T-helper 17 cell (primary cell): ENCODE data around the gene SNRPF. TPM values are rescaled to one million over a fixed set of nuclear protein-coding genes. Genes with fewer than 3 reads are reported as not detected.
"Not testable (repeated sequence)": the region's sequence is repeated elsewhere in the genome, so short reads cannot be mapped to it uniquely, and the experiment has no call there.

Experiments
- ATAC-seq: fragments of 150-1000 bp; cut with Tn5 transposase; 2 replicates; pipeline ENCODE4 v1.10.0; 2021; ENCODE audit warnings: mild to moderate bottlenecking, moderate library complexity
- DNase-seq, 3 donors: peaks; one replicate each; pipeline versions ENCODE4 v3.0.0 to v3.0.0-alpha.2; 2020 to 2021
- H3K9me3 ChIP-seq: one replicate; pipeline ENCODE4 v1.7.0; 2013; ENCODE audit warnings: low read length, mild to moderate bottlenecking; ENCODE audit not compliant: control insufficient read depth, poor library complexity, severe bottlenecking
- H3K27ac Mint-ChIP-seq: one replicate; pipeline ENCODE4 v1.8.0; 2022; ENCODE audit warnings: mild to moderate bottlenecking, moderate library complexity, mixed read lengths
- H3K27me3 Mint-ChIP-seq: one replicate; pipeline ENCODE4 v1.8.0; 2022; ENCODE audit warnings: mixed read lengths
- H3K36me3 Mint-ChIP-seq: one replicate; pipeline ENCODE4 v1.8.0; 2022; ENCODE audit warnings: low read depth, mixed read lengths
- H3K4me1 Mint-ChIP-seq: one replicate; pipeline ENCODE4 v1.8.0; 2022; ENCODE audit warnings: mild to moderate bottlenecking, mixed read lengths
- H3K4me3 Mint-ChIP-seq: one replicate; pipeline ENCODE4 v1.8.0; 2022; ENCODE audit warnings: mild to moderate bottlenecking, moderate library complexity, mixed read lengths
- total RNA-seq, 4 donors: library from RNA in 2 of 4; stranded (reverse) in 2 of 4; gene quantifications; one replicate each; pipeline ENCODE4 v1.2.3 and lab custom pipeline; 2022 to 2026

SNRPF gene
- total RNA-seq, 2 donors from 2014 or later: 30.2 to 43.0 TPM

GRCh38 chr12:95837240-95838038 is 21.3 kb upstream of the SNRPF start:
- H3K27me3 Mint-ChIP-seq: peaks cover 9% of the 10 kb centered on the region
- no peak overlapping the region for H3K27ac Mint-ChIP-seq
- no peaks in the 10 kb centered on the region for H3K9me3 ChIP-seq
- no peak for DNase-seq
- H3K36me3 Mint-ChIP-seq: no peaks in the 10 kb centered on the region
- peaks cover 8% of the 10 kb centered on the region for H3K4me1 Mint-ChIP-seq
- no peak for ATAC-seq
- no peak overlapping the region for H3K4me3 Mint-ChIP-seq

DNA sequence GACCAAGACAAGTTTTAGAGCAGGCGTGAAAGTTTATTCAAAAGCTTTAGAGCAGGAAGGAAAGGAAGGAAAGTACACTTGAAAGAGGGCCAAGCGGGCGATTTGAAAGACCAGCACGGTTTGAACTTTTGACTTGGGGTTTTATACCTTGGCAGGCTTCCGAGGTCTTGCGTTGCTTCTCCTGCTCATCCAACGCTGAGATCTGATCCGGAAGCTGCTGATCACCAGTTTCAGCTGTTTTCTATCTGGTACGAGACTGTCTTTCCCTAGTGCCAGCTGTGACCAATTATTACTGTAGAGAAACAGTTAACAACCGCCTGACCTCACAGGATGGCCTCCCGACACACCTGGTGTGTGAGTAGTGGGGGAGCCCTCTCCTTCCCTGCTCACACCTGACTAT is 20.6 kb upstream of the SNRPF start:
- H3K36me3 Mint-ChIP-seq: no peaks in the 10 kb centered on the region
- H3K4me3 Mint-ChIP-seq: no peak overlapping the region
- H3K9me3 ChIP-seq: no peaks in the 10 kb centered on the region
- DNase-seq (no peak), ATAC-seq (no peak)
- H3K4me1 Mint-ChIP-seq: peaks cover 8% of the 10 kb centered on the region
- H3K27ac Mint-ChIP-seq: no peak overlapping the region
- H3K27me3 Mint-ChIP-seq: peaks cover 8% of the 10 kb centered on the region

- peaks cover 23% of the 10 kb centered on the region for H3K27me3 Mint-ChIP-seq
- H3K27ac Mint-ChIP-seq, DNase-seq, H3K4me3 Mint-ChIP-seq, H3K36me3 Mint-ChIP-seq, H3K4me1 Mint-ChIP-seq, ATAC-seq, H3K9me3 ChIP-seq: not testable (repeated sequence)
These were observed 16.3 kb upstream of the SNRPF start for GRCh38 chr12:95842426-95842825.

GRCh38 chr12:95848575-95849388 is 10.0 kb upstream of the SNRPF start:
- Mint-ChIP-seq H3K4me3 (no peak overlapping the region), H3K36me3 (no peaks in the 10 kb centered on the region), H3K27me3 (peaks cover 16% of the 10 kb centered on the region), H3K27ac (no peak overlapping the region), H3K4me1 (peaks cover 22% of the 10 kb centered on the region)
- no peaks in the 10 kb centered on the region for H3K9me3 ChIP-seq
- DNase-seq (no peak), ATAC-seq (no peak)

GRCh38 chr12:95851606-95852005 is 7.1 kb upstream of the SNRPF start:
- peaks cover 4% of the 10 kb centered on the region for H3K27me3 Mint-ChIP-seq
- H3K4me3 Mint-ChIP-seq: peak overlapping the region; percentile 49
- ATAC-seq: peak; percentile 68
- DNase-seq: no peak
- peaks cover 28% of the 10 kb centered on the region for H3K4me1 Mint-ChIP-seq
- no peaks in the 10 kb centered on the region for H3K9me3 ChIP-seq
- H3K27ac Mint-ChIP-seq: peak overlapping the region; percentile 70
- no peaks in the 10 kb centered on the region for H3K36me3 Mint-ChIP-seq

GRCh38 chr12:95852133-95852532 is 6.6 kb upstream of the SNRPF start:
- H3K27ac Mint-ChIP-seq: peak overlapping the region; percentile 70
- H3K4me3 Mint-ChIP-seq: peak overlapping the region; percentile 49
- no peak for DNase-seq
- ATAC-seq: no peak
- no peaks in the 10 kb centered on the region for H3K36me3 Mint-ChIP-seq
- H3K4me1 Mint-ChIP-seq: peaks cover 28% of the 10 kb centered on the region
- H3K27me3 Mint-ChIP-seq: peaks cover 3% of the 10 kb centered on the region
- no peaks in the 10 kb centered on the region for H3K9me3 ChIP-seq

DNA sequence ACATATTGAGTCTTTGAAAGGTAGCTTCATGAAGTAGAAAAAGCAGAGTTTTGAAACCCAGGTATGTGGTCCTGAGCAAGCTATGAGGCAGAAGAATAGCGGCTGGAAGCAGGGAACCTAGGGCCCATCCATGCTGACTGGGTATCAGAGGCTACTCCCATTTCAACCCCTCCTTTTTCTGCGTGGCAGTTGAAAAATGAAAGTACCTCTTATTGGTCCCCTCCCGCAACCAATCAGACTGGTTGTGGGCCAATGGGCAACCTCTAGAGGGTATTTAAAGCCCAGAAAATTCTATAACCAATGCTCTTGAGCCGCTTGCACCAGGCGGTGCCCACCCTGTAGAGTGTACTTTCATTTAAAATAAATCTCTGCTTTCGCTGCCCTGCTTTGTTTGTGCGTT is 1.6 kb upstream of the SNRPF start:
- no peak overlapping the region for H3K27ac Mint-ChIP-seq
- no peak overlapping the region for H3K4me3 Mint-ChIP-seq
- peaks cover 6% of the 10 kb centered on the region for H3K27me3 Mint-ChIP-seq

DNA sequence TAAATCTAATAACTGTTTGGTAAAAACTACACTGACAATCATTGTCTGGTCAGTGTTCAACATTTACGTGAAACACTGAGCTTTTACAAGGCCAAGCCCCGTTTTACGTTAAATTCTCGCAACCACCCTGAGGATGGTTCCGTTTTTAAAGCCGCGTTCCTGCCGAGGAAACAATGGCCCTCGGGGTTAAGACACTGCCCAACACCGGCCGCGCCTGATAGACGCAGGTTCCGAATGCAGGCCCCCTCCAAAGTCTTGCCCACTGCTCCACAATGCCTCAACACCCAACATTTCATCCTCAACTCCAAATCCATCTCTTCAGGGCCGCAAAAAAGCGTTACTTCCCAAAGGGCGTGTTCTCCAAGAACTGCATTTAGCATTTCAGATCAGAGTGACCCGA is 953 bp upstream of the SNRPF start:
- H3K9me3 ChIP-seq: no peaks in the 10 kb centered on the region
- H3K4me3 Mint-ChIP-seq: no peak overlapping the region
- no peaks in the 10 kb centered on the region for H3K36me3 Mint-ChIP-seq
- DNase-seq (no peak), ATAC-seq (no peak)
- peaks cover 6% of the 10 kb centered on the region for H3K27me3 Mint-ChIP-seq
- no peak overlapping the region for H3K27ac Mint-ChIP-seq
- H3K4me1 Mint-ChIP-seq: peaks cover 16% of the 10 kb centered on the region

More for the DNA sequence above, 1.6 kb upstream of the SNRPF start:
- no peak for ATAC-seq
- Mint-ChIP-seq H3K4me1 (peaks cover 18% of the 10 kb centered on the region), H3K36me3 (no peaks in the 10 kb centered on the region)
- H3K9me3 ChIP-seq: no peaks in the 10 kb centered on the region
- no peak for DNase-seq

DNA sequence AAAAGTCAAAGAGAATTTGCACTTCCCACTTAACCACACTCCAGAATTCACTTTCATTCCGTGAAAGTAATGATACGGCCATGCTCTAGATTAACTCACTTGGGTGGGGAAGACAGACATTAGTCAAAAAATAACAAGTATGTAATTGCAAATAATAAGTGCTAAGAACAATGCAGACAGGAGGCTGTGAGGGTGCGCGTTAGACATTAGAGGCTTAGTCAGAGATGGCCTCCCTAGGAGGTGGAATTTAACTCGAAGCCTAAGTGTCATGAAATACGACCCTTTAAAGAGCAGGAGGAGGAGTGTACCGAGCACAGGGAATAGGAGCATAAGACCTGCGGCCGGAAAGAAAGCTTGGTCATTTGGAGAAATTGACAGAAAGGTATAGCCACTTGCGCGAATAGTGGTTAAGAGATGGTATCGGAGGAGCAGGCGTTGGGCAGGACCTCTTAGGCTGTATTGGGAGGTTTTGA is 628 bp downstream of the SNRPF start:
- H3K4me1 Mint-ChIP-seq: peaks cover 19% of the 10 kb centered on the region
- DNase-seq: no peak
- no peak overlapping the region for H3K27ac Mint-ChIP-seq
- H3K4me3 Mint-ChIP-seq: no peak overlapping the region
- peaks cover 4% of the 10 kb centered on the region for H3K36me3 Mint-ChIP-seq
- H3K9me3 ChIP-seq: no peaks in the 10 kb centered on the region
- H3K27me3 Mint-ChIP-seq: peaks cover 6% of the 10 kb centered on the region
- peak; percentile 6 for ATAC-seq

GRCh38 chr12:95859947-95860850 is 1.4 kb downstream of the SNRPF start:
- ATAC-seq (no peak), DNase-seq (no peak)
- H3K9me3 ChIP-seq: no peaks in the 10 kb centered on the region
- H3K27ac Mint-ChIP-seq: no peak overlapping the region
- peaks cover 6% of the 10 kb centered on the region for H3K27me3 Mint-ChIP-seq
- peaks cover 15% of the 10 kb centered on the region for H3K4me1 Mint-ChIP-seq
- H3K36me3 Mint-ChIP-seq: peaks cover 4% of the 10 kb centered on the region
- peak overlapping the region; percentile 36 for H3K4me3 Mint-ChIP-seq

DNA sequence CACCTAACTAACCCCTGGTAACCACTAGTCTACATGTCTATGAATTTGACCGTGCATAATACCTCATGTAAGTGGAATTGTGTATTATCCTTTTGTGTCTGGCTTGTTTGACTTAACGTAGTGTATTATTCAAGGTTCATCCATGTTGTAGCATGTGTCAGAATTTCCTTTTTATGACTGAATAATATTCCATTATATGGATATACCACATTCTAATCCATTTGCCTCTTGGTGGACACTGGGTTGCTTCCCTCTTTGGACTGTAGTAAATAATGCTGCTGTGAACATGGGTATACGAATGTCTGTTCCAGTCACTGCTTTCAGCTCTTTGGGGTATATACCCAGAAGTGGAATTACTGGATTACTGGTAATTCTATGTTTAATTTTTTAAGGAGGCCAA is 3.3 kb downstream of the SNRPF start:
- Mint-ChIP-seq H3K4me1 (peaks cover 15% of the 10 kb centered on the region), H3K27ac (no peak overlapping the region), H3K27me3 (peaks cover 6% of the 10 kb centered on the region), H3K4me3 (no peak overlapping the region), H3K36me3 (peaks cover 4% of the 10 kb centered on the region)
- ATAC-seq: no peak
- no peaks in the 10 kb centered on the region for H3K9me3 ChIP-seq
- DNase-seq: no peak

- Mint-ChIP-seq H3K27ac (peak overlapping the region; percentile 51), H3K36me3 (peaks cover 4% of the 10 kb centered on the region), H3K27me3 (no peaks in the 10 kb centered on the region), H3K4me3 (no peak overlapping the region), H3K4me1 (peaks cover 12% of the 10 kb centered on the region)
- DNase-seq: no peak
- no peak for ATAC-seq
- no peaks in the 10 kb centered on the region for H3K9me3 ChIP-seq
These were observed 4.6 kb downstream of the SNRPF start for GRCh38 chr12:95863337-95863736.

- Mint-ChIP-seq H3K36me3 (peaks cover 7% of the 10 kb centered on the region), H3K27ac (no peak overlapping the region), H3K4me1 (peaks cover 2% of the 10 kb centered on the region), H3K27me3 (no peaks in the 10 kb centered on the region), H3K4me3 (no peak overlapping the region)
- ATAC-seq: no peak
- DNase-seq: no peak
- H3K9me3 ChIP-seq: no peaks in the 10 kb centered on the region
These were observed 12.1 kb downstream of the SNRPF start for GRCh38 chr12:95870897-95871296.
